GM21423 (cell line): ENCODE results near the gene MT1B.
"Not testable (repeated sequence)": the region's sequence is repeated elsewhere in the genome, so short reads cannot be mapped to it uniquely, and the experiment has no call there.

Experiments used
- ATAC-seq: cut with Tn5 transposase; IDR thresholded peaks from one replicate; pipeline ENCODE4 v1.9.1; 2021; ENCODE audit warnings: mild to moderate bottlenecking, moderate library complexity; ENCODE audit not compliant: unreplicated experiment

The MT1B gene

GRCh38 chr16:56665286-56666261 lies 13.9 kb downstream of the MT1B start:
- not testable (repeated sequence) for ATAC-seq

DNA sequence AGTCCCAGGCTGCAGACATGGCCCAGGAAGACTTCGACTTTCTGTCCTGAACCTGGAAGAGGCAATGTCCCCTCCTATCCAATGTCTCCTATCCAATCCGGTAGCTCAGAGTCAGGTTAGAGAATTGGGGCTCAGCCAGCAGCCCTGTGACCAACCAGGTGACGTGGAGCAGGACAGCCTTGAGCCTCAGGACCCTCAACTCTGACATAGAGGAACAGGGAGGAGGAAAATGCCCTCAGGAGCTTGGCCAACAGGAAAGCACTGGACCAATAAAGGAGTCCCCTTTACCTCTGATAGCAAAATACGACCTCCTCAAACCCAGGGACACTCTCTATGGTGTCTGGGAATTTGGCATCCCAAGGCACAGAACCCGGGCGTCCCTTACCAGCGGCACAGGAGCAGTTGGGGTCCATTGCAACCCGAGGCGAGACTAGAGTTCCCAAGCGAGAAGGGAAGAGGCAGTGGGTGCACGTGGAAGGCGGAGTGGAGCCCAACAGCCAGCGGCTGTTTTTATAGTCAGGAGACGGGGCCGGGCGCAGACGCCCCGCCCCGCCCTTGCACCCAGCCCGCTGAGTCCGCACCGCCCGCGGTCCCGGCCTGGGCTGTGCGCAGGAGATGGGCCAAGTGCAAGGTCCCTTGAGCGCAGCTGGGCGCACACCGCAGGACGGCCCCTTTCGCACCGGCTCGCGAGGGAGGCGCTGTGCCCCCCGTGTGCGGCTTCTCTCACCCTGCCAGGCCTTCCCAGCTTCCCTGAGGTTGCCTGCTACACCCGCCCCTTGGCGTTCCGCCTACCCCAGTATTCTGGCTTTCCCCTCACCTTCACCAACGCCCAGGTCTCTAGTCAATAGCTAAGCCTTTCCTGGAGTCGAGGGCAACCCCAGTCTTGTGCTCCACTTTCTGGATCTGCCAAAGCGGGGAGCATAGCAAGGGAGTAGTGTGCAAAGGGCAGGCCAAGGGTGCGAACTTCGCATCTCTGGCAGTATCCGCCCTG lies 16.2 kb downstream of the MT1B start, which contains the start of gene MT1G:
Gene MT1G (minus strand): TSS at position 485 of the 991 bp plus-strand sequence. CDS start 72 bp downstream, at position 413.
- no peak for ATAC-seq

DNA sequence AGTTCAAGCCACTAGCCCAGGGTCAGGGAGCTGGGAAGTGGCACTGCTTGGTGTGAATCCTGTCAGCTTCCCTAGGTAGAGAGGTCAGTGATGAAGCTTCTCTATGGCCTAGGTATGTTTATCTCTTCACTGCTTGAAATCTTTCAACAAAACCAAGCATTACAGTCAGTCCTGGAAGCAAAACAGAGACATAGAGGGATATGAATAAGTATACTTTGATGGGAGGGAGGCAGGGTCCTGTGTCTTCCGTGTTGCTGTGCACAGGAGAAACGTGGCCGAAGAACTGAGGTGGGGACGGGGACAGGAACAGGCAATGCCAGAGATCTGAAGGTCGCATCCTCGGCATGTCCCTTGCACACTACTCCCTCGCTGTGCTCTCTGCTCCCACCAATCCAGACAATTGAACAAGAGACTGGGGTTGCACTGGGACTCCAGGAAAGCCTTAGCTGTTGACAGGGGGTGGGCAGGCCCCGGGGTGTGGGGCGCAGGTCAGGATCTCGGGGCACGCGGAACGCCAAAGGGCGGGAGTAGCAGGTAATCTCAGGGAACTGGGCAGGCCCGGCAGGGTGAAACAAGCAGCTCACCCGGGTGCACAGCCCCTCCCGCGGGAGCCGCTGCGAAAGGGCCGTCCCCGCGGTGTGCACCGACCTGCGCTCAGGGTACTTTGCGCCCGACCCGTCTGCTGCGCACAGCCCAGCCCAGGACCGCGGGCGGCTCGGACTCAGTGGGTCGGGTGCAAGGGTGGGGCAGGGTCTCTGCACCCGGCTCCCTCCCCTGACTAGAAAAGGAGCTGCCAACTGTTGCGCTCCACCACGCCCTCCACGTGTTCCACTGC lies 17.5 kb downstream of the MT1B start, which contains the start of gene MT1H:
Gene MT1H (plus strand): TSS at position 810 of the 835 bp plus-strand sequence. CDS start 71 bp downstream, outside the sequence.
- ATAC-seq: no peak

DNA sequence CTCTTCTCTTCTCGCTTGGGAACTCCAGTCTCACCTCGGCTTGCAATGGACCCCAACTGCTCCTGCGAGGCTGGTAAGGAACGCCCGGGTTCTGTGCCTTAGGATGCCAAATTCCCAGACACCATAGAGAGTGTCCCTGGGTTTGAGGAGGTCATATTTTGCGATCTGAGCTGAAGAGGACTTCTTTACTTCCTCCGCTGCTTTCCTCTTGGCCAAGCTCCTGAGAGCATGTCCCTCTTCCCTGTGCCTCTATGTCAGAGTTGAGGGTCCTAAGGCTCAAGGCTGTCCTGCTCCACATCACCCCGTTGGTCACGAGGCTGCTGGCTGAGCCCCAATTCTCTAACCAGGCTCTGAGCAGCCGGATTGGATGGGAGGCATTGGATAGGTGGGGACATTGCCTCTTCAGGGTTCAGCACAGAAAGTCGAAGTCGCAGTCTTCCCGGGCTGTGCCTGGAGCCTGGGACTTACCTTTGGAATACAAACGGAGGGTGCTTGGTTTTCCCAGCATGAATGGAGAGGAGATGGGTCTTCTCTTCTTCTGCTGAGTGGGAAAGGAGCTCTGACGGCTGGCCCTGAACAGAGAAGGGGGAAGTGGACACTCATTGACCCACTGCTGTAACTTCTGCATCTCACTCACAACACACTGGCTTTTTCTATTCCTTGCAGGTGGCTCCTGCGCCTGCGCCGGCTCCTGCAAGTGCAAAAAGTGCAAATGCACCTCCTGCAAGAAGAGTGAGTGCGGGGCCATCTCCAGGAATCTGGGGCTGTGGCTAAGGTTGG lies 18.3 kb downstream of the MT1B start:
- no peak for ATAC-seq

GRCh38 chr16:56670620-56670934 lies 18.9 kb downstream of the MT1B start:
- no peak for ATAC-seq

DNA sequence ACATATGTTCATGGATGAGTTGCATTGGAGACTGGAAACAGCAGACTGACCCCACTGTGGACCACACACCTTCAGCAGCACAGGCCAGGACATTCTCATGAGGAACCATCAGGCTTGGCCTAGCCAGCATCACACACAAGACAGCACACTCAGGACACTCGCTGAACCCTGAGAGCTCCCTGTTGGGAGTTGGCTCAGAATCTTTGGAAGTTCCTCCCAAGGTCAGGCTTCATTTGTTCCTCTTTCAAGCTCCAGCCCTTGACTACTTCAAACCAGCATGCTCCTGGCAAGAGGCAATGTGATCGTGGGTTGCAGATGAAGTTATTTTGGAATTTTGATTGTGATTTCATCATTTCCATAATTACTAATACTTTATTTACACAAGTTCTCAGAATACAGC lies 20.0 kb downstream of the MT1B start:
- not testable (repeated sequence) for ATAC-seq

DNA sequence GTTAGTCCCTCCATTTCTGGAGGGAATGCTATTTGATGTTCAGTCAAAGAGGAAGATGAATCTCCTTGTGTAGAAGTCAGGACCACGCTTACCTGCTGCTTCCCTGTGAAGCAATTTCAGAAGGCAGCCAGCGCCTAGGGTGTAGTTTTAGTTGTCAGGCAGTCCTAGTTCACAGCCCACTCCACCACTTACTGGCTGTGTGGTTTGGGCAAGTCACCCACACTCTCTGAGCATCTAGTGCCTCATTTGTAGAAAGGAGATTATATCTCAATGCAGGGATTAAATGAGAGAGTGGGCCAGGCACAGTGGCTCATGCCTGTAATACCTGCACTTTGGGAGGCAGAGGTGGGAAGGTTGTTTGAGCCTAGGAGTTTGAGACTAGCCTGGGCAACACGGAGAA lies 20.5 kb downstream of the MT1B start:
- not testable (repeated sequence) for ATAC-seq

GRCh38 chr16:56672761-56673536 lies 21.3 kb downstream of the MT1B start:
- ATAC-seq: no peak

- no peak for ATAC-seq
Observed at GRCh38 chr16:56673921-56674320, 22.2 kb downstream of the MT1B start.

DNA sequence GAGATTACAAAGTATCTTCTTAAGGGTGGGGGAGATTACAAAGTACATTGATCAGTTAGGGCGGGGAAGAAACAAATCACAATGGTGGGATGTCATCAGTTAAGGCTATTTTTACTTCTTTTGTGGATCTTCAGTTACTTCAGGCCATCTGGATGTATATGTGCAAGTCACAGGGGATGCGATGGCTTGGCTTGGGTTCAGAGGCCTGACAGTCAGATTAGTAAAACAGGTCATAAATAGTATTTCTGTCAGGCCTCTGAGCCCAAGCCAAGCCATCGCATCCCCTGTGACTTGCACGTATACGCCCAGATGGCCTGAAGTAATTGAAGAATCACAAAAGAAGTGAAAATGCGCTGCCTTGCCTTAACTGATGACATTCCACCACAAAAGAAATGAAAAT lies 22.9 kb downstream of the MT1B start:
- ATAC-seq: not testable (repeated sequence)

DNA sequence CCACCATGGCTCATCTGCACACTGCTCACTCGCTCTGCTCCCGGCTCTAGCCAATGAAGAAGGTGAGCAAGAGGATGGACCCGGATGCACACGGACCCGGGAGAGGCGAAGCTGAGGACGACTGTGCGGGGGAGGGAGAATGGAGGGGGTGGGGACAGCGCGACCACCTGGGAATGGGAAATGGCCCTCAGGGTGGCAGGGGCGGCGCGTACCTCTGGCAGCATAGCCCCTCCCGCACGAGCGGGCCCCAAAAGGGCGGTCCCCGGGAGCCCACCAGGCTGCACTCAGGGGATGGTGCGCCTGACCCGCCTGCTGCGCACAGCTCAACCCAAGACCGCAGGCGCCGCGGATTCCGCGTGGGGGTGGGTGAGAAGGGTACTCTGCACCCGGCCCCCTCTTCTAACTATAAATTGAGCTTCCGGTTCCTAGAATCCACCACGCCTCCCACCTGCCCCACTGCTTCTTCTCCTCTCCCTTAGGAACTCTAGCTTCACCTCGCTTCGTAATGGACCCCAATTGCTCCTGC lies 24.1 kb downstream of the MT1B start:
- ATAC-seq: no peak

DNA sequence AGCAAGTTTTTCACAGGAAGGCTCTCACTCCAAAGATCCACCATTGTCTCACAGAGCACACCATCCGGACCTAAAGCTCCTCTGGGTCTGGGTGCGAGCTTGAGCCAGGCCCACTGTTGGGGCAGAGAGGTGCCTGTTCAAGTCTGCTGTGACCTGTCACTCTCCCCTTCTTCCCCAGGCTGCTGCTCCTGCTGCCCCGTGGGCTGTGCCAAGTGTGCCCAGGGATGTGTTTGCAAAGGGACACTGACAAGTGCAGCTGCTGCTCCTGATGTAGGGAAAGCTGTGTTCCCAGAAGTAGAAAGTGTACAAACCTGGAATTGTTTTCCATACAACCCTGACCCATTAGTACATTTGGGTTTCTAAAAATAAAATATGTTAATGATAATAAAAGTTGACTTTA lies 25.8 kb downstream of the MT1B start:
- no peak for ATAC-seq

- ATAC-seq: no peak
Observed at GRCh38 chr16:56679078-56679730, 27.5 kb downstream of the MT1B start.

DNA sequence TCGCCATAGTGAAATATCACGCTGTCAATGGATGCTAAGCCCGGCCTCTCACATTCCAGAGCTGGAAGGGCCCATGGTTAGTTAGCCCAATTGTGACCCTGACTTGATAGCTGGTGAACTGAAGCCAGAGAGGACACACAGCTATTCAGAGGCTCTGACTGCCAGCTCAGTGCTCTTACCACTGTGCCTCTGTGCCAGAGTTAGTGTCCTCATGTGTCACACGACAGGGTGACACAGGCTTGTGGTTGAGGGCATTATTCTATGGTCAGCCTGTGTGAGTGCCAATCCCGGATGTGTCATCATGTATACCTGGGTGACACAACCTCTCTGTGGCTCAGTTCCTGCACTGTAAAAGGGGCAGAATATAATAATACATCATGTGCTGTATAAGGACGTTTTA lies 28.1 kb downstream of the MT1B start:
- no peak for ATAC-seq

GRCh38 chr16:56681939-56682702 lies 30.4 kb downstream of the MT1B start, which contains the start of gene MT1X:
Gene MT1X, plus strand, starts transcription at chr16:56682470. Its CDS starts 71 bp downstream, at chr16:56682541.
- peak; percentile 97 for ATAC-seq

DNA sequence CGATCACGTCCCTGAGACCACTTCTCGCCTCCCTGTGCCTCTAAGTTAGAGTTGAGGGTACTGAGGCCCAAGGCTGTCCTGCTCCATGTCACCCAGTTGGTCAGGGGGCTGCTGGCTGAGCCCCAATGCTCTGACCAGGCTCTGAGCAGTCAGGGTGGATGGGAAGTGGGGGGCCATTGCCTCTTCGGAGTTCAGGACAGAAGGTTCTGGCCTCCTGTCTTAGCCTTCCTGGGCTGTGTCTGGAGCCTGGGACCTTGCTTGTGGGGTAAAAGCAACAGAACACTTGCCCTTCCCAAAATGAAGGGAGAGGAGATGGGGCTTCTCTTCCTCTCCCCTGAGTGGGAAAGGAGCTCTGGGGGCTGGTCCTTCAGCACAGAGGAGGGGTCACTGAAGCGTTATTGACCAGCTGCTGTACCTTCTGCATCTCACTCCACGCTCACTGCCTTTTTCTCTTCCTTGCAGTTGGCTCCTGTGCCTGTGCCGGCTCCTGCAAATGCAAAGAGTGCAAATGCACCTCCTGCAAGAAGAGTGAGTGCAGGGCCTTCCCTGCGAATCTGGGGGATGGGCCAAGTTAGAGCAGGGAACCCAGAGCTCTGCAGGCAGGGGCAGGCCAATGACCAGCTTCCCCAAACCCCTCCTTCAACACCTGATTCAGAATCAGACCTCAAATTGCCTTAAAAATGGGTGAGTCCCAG lies 31.2 kb downstream of the MT1B start:
- ATAC-seq: no peak
